ENCODE results near the gene HDAC4.

HDAC4 gene

GRCh38 chr2:239160226-239161143 lies 240.3 kb downstream of the HDAC4 start:
- peaks cover 0 to 57% (median 4%) of the 10 kb centered on the region in 11 experiments; a peak in 7 of 22 replicates for H4K20me1 ChIP-seq
- H3K27ac ChIP-seq, result peak overlapping the region in 8 of 11 experiments; percentile 31 to 70 (median 56); a peak in 13 of 22 replicates
- peaks cover 76 to 100% (median 100%) of the 10 kb centered on the region in 10 experiments for H3K4me1 ChIP-seq
- TF ChIP-seq Cebpa-rat (IDR thresholded peaks at IDR 0.05), result no peak
- H3K27me3 ChIP-seq, result peaks cover 0 to 6% (median 0%) of the 10 kb centered on the region in 11 experiments; a peak in 3 of 22 replicates
- peak overlapping the region in 1 of 10 experiments; percentile 55; a peak in 1 of 20 replicates for H3K4me3 ChIP-seq
- 0 out of 22 replicates have a peak, but pooled peaks cover 0 to 5% (median 0%) of the 10 kb centered on the region in 11 experiments for H3K9me3 ChIP-seq (replicated peaks in 1 of 11)
- H3K4me2 ChIP-seq, result peak overlapping the region; percentile 50 to 93 (median 88)
- H3K9ac ChIP-seq, result no peak overlapping the region; a peak in 2 of 22 replicates
- H3K36me3 ChIP-seq, result peaks cover 6 to 43% (median 18%) of the 10 kb centered on the region in 11 experiments; a peak in 20 of 22 replicates

- H3K27me3 ChIP-seq, result peaks cover 0 to 6% (median 0%) of the 10 kb centered on the region in 11 experiments; a peak in 3 of 22 replicates
- H3K9ac ChIP-seq, result peak overlapping the region in 4 of 11 experiments; percentile 39 to 56 (median 52); a peak in 5 of 22 replicates
- TF ChIP-seq Cebpa-rat (IDR thresholded peaks at IDR 0.05), result no peak
- H3K9me3 ChIP-seq (replicated peaks in 1 of 11), result 0 out of 22 replicates have a peak, but pooled peaks cover 0 to 5% (median 0%) of the 10 kb centered on the region in 11 experiments
- peaks cover 16 to 53% (median 28%) of the 10 kb centered on the region in 11 experiments; a peak in 21 of 22 replicates for H3K36me3 ChIP-seq
- peaks cover 0 to 47% (median 4%) of the 10 kb centered on the region in 11 experiments; a peak in 7 of 22 replicates for H4K20me1 ChIP-seq
- peak overlapping the region in 2 of 10 experiments; percentile 48 to 55; a peak in 5 of 20 replicates for H3K4me3 ChIP-seq
- peaks cover 66 to 100% (median 100%) of the 10 kb centered on the region in 10 experiments for H3K4me1 ChIP-seq
- H3K4me2 ChIP-seq, result peak overlapping the region; percentile 4 to 93 (median 88); a peak in 20 of 22 replicates
- H3K27ac ChIP-seq, result peak overlapping the region in 8 of 11 experiments; percentile 31 to 70 (median 56); a peak in 16 of 22 replicates
Measured at GRCh38 chr2:239159476-239159911, 241.3 kb downstream of the HDAC4 start.

DNA sequence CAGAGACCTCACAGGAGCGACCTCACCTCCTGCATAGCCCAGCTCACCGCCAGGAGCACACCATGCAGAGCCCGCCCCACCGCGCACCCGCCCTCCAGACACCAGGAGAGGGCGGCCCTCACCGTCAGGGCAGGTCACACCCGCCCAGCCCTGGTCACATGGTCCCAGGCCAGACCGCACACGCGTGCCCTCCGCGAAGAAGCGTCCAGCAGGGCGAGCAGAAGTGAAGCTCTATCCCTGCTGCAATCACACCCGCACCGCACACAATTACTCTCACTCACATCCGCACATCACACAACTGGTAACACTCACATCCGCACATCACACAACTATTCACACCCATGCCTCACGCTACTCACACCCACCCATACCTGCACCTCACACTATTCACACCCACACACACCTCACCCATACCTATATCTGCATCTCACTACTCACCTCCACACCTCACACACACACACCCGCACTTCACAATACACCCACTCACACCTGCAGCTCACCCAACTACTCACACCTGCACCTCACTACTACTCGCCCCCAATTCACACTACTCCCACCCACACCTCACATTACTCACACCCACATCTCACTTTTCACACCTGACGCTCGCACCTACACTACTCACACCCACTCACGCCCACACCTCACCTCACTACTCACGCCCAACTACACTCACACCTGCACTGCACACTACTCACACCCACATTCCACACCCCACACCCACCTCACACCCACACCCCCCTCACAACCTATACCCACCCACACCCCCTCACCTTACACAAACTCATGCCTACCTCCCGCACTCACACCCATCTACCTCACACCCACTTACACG lies 242.0 kb downstream of the HDAC4 start:
- H3K4me1 ChIP-seq, result peaks cover 60 to 100% (median 100%) of the 10 kb centered on the region in 10 experiments
- H3K9me3 ChIP-seq (replicated peaks in 1 of 11), result 0 out of 22 replicates have a peak, but pooled peaks cover 0 to 5% (median 0%) of the 10 kb centered on the region in 11 experiments
- H3K27me3 ChIP-seq, result peaks cover 0 to 6% (median 0%) of the 10 kb centered on the region in 11 experiments; a peak in 3 of 22 replicates
- H3K27ac ChIP-seq, result peak overlapping the region in 3 of 11 experiments; percentile 18 to 63 (median 18); a peak in 4 of 22 replicates
- H4K20me1 ChIP-seq, result peaks cover 0 to 41% (median 4%) of the 10 kb centered on the region in 11 experiments; a peak in 7 of 22 replicates
- no peak overlapping the region; a peak in 2 of 20 replicates for H3K4me3 ChIP-seq
- peak overlapping the region in 1 of 11 experiments; percentile 52; a peak in 1 of 22 replicates for H3K9ac ChIP-seq
- H3K36me3 ChIP-seq, result peaks cover 22 to 59% (median 35%) of the 10 kb centered on the region in 11 experiments
- peak overlapping the region; percentile 73 to 93 (median 88) for H3K4me2 ChIP-seq
- no peak for TF ChIP-seq Cebpa-rat (IDR thresholded peaks at IDR 0.05)

DNA sequence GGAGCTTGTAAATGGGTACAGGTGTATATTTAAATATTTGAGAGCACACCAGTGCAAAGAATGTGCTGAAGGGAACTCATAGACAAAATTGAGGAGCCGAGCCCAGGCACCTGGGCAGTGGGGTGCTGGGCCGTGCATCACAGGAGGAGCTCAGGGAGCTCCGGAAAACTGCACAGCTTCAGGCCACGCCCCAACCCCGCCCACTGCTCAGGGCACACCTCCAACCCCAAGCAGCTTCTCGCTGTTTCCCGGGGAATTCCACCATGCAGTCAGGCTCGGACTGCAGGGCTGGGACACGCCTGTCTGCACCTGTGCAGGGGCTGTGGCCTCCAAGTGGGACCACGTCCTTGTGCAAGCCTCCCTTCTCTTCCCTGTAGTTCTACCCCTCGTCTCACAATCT lies 243.0 kb downstream of the HDAC4 start:
- H3K27ac ChIP-seq, result peak overlapping the region in 3 of 11 experiments; percentile 51 to 58 (median 56); a peak in 5 of 22 replicates
- no peak overlapping the region for H3K9ac ChIP-seq
- TF ChIP-seq Cebpa-rat (IDR thresholded peaks at IDR 0.05), result no peak
- 0 out of 22 replicates have a peak, but pooled peaks cover 0 to 5% (median 0%) of the 10 kb centered on the region in 11 experiments for H3K9me3 ChIP-seq (replicated peaks in 1 of 11)
- peaks cover 0 to 31% (median 0%) of the 10 kb centered on the region in 11 experiments; a peak in 6 of 22 replicates for H4K20me1 ChIP-seq
- H3K4me3 ChIP-seq, result peak overlapping the region in 1 of 10 experiments; percentile 17; a peak in 2 of 20 replicates
- H3K36me3 ChIP-seq, result peaks cover 32 to 61% (median 42%) of the 10 kb centered on the region in 11 experiments
- peak overlapping the region; percentile 73 to 93 (median 88) for H3K4me2 ChIP-seq
- H3K4me1 ChIP-seq, result peaks cover 50 to 92% (median 90%) of the 10 kb centered on the region in 10 experiments
- H3K27me3 ChIP-seq, result peaks cover 0 to 6% (median 0%) of the 10 kb centered on the region in 11 experiments; a peak in 2 of 22 replicates

GRCh38 chr2:239157269-239157668 lies 243.6 kb downstream of the HDAC4 start:
- Histone ChIP-seq H3K27ac (peak overlapping the region in 7 of 11 experiments; percentile 2 to 58 (median 51); a peak in 10 of 22 replicates), H3K36me3 (peaks cover 37 to 61% (median 44%) of the 10 kb centered on the region in 11 experiments), H3K4me3 (peak overlapping the region in 3 of 10 experiments; percentile 17 to 33 (median 18); a peak in 2 of 20 replicates), H3K9me3 (replicated peaks in 1 of 11) (0 out of 22 replicates have a peak, but pooled peaks cover 0 to 5% (median 0%) of the 10 kb centered on the region in 11 experiments), H3K4me1 (peaks cover 46 to 89% (median 85%) of the 10 kb centered on the region in 10 experiments), H3K27me3 (peaks cover 0 to 3% (median 0%) of the 10 kb centered on the region in 11 experiments; a peak in 2 of 22 replicates), H4K20me1 (peaks cover 0 to 28% (median 0%) of the 10 kb centered on the region in 11 experiments; a peak in 6 of 22 replicates), H3K9ac (peak overlapping the region in 5 of 11 experiments; percentile 20 to 67 (median 51); a peak in 9 of 22 replicates), H3K4me2 (peak overlapping the region; percentile 73 to 93 (median 88))
- no peak for TF ChIP-seq Cebpa-rat (IDR thresholded peaks at IDR 0.05)

- peaks cover 0 to 22% (median 0%) of the 10 kb centered on the region in 11 experiments; a peak in 6 of 22 replicates for H4K20me1 ChIP-seq
- peak overlapping the region; percentile 73 to 93 (median 88) for H3K4me2 ChIP-seq
- H3K27ac ChIP-seq, result peak overlapping the region in 7 of 11 experiments; percentile 2 to 58 (median 51); a peak in 11 of 22 replicates
- H3K4me1 ChIP-seq, result peaks cover 40 to 84% (median 80%) of the 10 kb centered on the region in 10 experiments
- 0 out of 22 replicates have a peak, but pooled peaks cover 0 to 5% (median 0%) of the 10 kb centered on the region in 11 experiments for H3K9me3 ChIP-seq (replicated peaks in 1 of 11)
- no peaks in the 10 kb centered on the region; a peak in 1 of 22 replicates for H3K27me3 ChIP-seq
- TF ChIP-seq Cebpa-rat (IDR thresholded peaks at IDR 0.05), result no peak
- H3K4me3 ChIP-seq, result peak overlapping the region in 3 of 10 experiments; percentile 17 to 33 (median 18); a peak in 3 of 20 replicates
- peak overlapping the region in 7 of 11 experiments; percentile 6 to 67 (median 44); a peak in 10 of 22 replicates for H3K9ac ChIP-seq
- peaks cover 39 to 61% (median 49%) of the 10 kb centered on the region in 11 experiments for H3K36me3 ChIP-seq
Measured at GRCh38 chr2:239156516-239157265, 244.1 kb downstream of the HDAC4 start.

All from BLaER1 treated with 17β-estradiol and CSF1 and Interleukin-3, amounts not matched to agents 10 nM and 100 nM (cell line).